ENCODE results near the gene IQGAP3.

Gene IQGAP3

GRCh38 chr1:156578055-156578454, 5.7 kb upstream of the IQGAP3 start:
- H2AK5ac ChIP-seq (ENCODE audit: low read length, severe bottlenecking), result no peak overlapping the region
- no peaks in the 10 kb centered on the region for H3K79me1 ChIP-seq (replicated peaks; ENCODE audit: low read length, poor library complexity, severe bottlenecking)
- no peak overlapping the region for H3K14ac ChIP-seq (ENCODE audit: low read length in 2 of 2)
- WGBS, result 71% methylated on average over 1 of the region's 7 CpGs
- H3K4ac ChIP-seq (ENCODE audit: low read depth in 1 of 2, low read length in 2 of 2), result no peak overlapping the region
- no peaks in the 10 kb centered on the region for H3K4me1 ChIP-seq (ENCODE audit: control insufficient read depth, insufficient read depth, low read depth, low read length)
- no peak overlapping the region for H3K23ac ChIP-seq (ENCODE audit: low read length in 2 of 2)
- H3K9ac ChIP-seq (ENCODE audit: low read length), result no peak overlapping the region
- H3K18ac ChIP-seq (ENCODE audit: low read depth in 1 of 2, low read length in 2 of 2), result no peak overlapping the region
- no peak overlapping the region for H3K4me2 ChIP-seq (ENCODE audit: low read length, poor library complexity, severe bottlenecking)
- DNase-seq, result peak; percentile 24
- H3K27me3 ChIP-seq (ENCODE audit: control insufficient read depth in 1 of 2, insufficient read depth in 1 of 2, low read length in 2 of 2), result peaks cover 18 to 37% of the 10 kb centered on the region in 2 experiments
- no peak overlapping the region for H2BK12ac ChIP-seq (ENCODE audit: low read length in 2 of 2)
- no peak overlapping the region for H2BK5ac ChIP-seq (ENCODE audit: low read depth, low read length, poor library complexity, severe bottlenecking)
- no peaks in the 10 kb centered on the region for H3K36me3 ChIP-seq (ENCODE audit: control insufficient read depth in 1 of 2, insufficient read depth in 2 of 2, low read depth in 1 of 2, low read length in 2 of 2)
- H3K9me3 ChIP-seq (ENCODE audit: control insufficient read depth, low read length), result no peaks in the 10 kb centered on the region
- no peak overlapping the region for H2BK15ac ChIP-seq (ENCODE audit: low read depth, poor library complexity, severe bottlenecking)
- H3K4me3 ChIP-seq (ENCODE audit: insufficient read depth in 1 of 2, low read depth in 1 of 2, low read length in 2 of 2), result no peak overlapping the region
- no peak overlapping the region for H4K8ac ChIP-seq (ENCODE audit: low read length)
- no peak overlapping the region for H3K27ac ChIP-seq (ENCODE audit: low read length, poor library complexity, severe bottlenecking)
- H4K91ac ChIP-seq (ENCODE audit: low read length), result no peak overlapping the region
- H2AFZ ChIP-seq (ENCODE audit: low read depth, low read length), result no peak overlapping the region
- H2BK120ac ChIP-seq (ENCODE audit: low read depth, low read length), result no peak overlapping the region

- no peak overlapping the region for H3K14ac ChIP-seq (ENCODE audit: low read length in 2 of 2)
- no peak overlapping the region for H2AK5ac ChIP-seq (ENCODE audit: low read length, severe bottlenecking)
- WGBS, result 86% methylated on average over 2 of the region's 3 CpGs
- H3K4me2 ChIP-seq (ENCODE audit: low read length, poor library complexity, severe bottlenecking), result no peak overlapping the region
- H2BK12ac ChIP-seq (ENCODE audit: low read length in 2 of 2), result no peak overlapping the region
- no peak overlapping the region for H3K18ac ChIP-seq (ENCODE audit: low read depth in 1 of 2, low read length in 2 of 2)
- no peak overlapping the region for H3K27ac ChIP-seq (ENCODE audit: low read length, poor library complexity, severe bottlenecking)
- H3K27me3 ChIP-seq (ENCODE audit: control insufficient read depth in 1 of 2, insufficient read depth in 1 of 2, low read length in 2 of 2), result peaks cover 18 to 37% of the 10 kb centered on the region in 2 experiments
- H4K91ac ChIP-seq (ENCODE audit: low read length), result no peak overlapping the region
- H2BK120ac ChIP-seq (ENCODE audit: low read depth, low read length), result no peak overlapping the region
- no peaks in the 10 kb centered on the region for H3K9me3 ChIP-seq (ENCODE audit: control insufficient read depth, low read length)
- H4K8ac ChIP-seq (ENCODE audit: low read length), result no peak overlapping the region
- H3K4me1 ChIP-seq (ENCODE audit: control insufficient read depth, insufficient read depth, low read depth, low read length), result peaks cover under 1% of the 10 kb centered on the region
- no peak overlapping the region for H2BK5ac ChIP-seq (ENCODE audit: low read depth, low read length, poor library complexity, severe bottlenecking)
- no peak overlapping the region for H2BK15ac ChIP-seq (ENCODE audit: low read depth, poor library complexity, severe bottlenecking)
- H3K9ac ChIP-seq (ENCODE audit: low read length), result no peak overlapping the region
- H3K4ac ChIP-seq (ENCODE audit: low read depth in 1 of 2, low read length in 2 of 2), result no peak overlapping the region
- no peak overlapping the region for H3K4me3 ChIP-seq (ENCODE audit: insufficient read depth in 1 of 2, low read depth in 1 of 2, low read length in 2 of 2)
- H3K23ac ChIP-seq (ENCODE audit: low read length in 2 of 2), result no peak overlapping the region
- no peak overlapping the region for H2AFZ ChIP-seq (ENCODE audit: low read depth, low read length)
- H3K36me3 ChIP-seq (ENCODE audit: control insufficient read depth in 1 of 2, insufficient read depth in 2 of 2, low read depth in 1 of 2, low read length in 2 of 2), result no peaks in the 10 kb centered on the region
- DNase-seq, result no peak
- no peaks in the 10 kb centered on the region for H3K79me1 ChIP-seq (replicated peaks; ENCODE audit: low read length, poor library complexity, severe bottlenecking)
Observed at GRCh38 chr1:156577550-156577949, 5.2 kb upstream of the IQGAP3 start.

- Histone ChIP-seq H3K4me1 (ENCODE audit: control insufficient read depth, insufficient read depth, low read depth, low read length) (peaks cover 8% of the 10 kb centered on the region), H3K36me3 (ENCODE audit: control insufficient read depth in 1 of 2, insufficient read depth in 2 of 2, low read depth in 1 of 2, low read length in 2 of 2) (no peaks in the 10 kb centered on the region), H2BK12ac (ENCODE audit: low read length in 2 of 2) (no peak overlapping the region), H3K4ac (ENCODE audit: low read depth in 1 of 2, low read length in 2 of 2) (no peak overlapping the region), H3K23ac (ENCODE audit: low read length in 2 of 2) (no peak overlapping the region), H3K27ac (ENCODE audit: low read length, poor library complexity, severe bottlenecking) (no peak overlapping the region), H3K9me3 (ENCODE audit: control insufficient read depth, low read length) (no peaks in the 10 kb centered on the region), H4K91ac (ENCODE audit: low read length) (no peak overlapping the region), H3K14ac (ENCODE audit: low read length in 2 of 2) (no peak overlapping the region), H2AK5ac (ENCODE audit: low read length, severe bottlenecking) (no peak overlapping the region), H3K4me2 (ENCODE audit: low read length, poor library complexity, severe bottlenecking) (no peak overlapping the region), H2BK120ac (ENCODE audit: low read depth, low read length) (no peak overlapping the region), H2BK5ac (ENCODE audit: low read depth, low read length, poor library complexity, severe bottlenecking) (no peak overlapping the region), H3K9ac (ENCODE audit: low read length) (no peak overlapping the region), H3K27me3 (ENCODE audit: control insufficient read depth in 1 of 2, insufficient read depth in 1 of 2, low read length in 2 of 2) (peaks cover 18 to 25% of the 10 kb centered on the region in 2 experiments), H2AFZ (ENCODE audit: low read depth, low read length) (no peak overlapping the region), H2BK15ac (ENCODE audit: low read depth, poor library complexity, severe bottlenecking) (no peak overlapping the region), H3K79me1 (replicated peaks; ENCODE audit: low read length, poor library complexity, severe bottlenecking) (peaks cover 16% of the 10 kb centered on the region), H4K8ac (ENCODE audit: low read length) (no peak overlapping the region), H3K4me3 (ENCODE audit: insufficient read depth in 1 of 2, low read depth in 1 of 2, low read length in 2 of 2) (no peak overlapping the region), H3K18ac (ENCODE audit: low read depth in 1 of 2, low read length in 2 of 2) (no peak overlapping the region)
- no peak for DNase-seq
- WGBS, result 88% methylated on average over 2 of the region's 2 CpGs
Observed at GRCh38 chr1:156574039-156574633, 1.8 kb upstream of the IQGAP3 start.

- 38% methylated on average over 10 of the region's 10 CpGs for WGBS
- H3K4me2 ChIP-seq (ENCODE audit: low read length, poor library complexity, severe bottlenecking), result peak overlapping the region; percentile 99
- H2BK120ac ChIP-seq (ENCODE audit: low read depth, low read length), result no peak overlapping the region
Observed at GRCh38 chr1:156572663-156573018, 276 bp upstream of the IQGAP3 start.

More at GRCh38 chr1:156572663-156573018, 276 bp upstream of the IQGAP3 start:
- Histone ChIP-seq H3K27ac (ENCODE audit: low read length, poor library complexity, severe bottlenecking) (no peak overlapping the region), H2AK5ac (ENCODE audit: low read length, severe bottlenecking) (no peak overlapping the region), H2BK15ac (ENCODE audit: low read depth, poor library complexity, severe bottlenecking) (no peak overlapping the region), H3K4ac (ENCODE audit: low read depth in 1 of 2, low read length in 2 of 2) (no peak overlapping the region), H2BK12ac (ENCODE audit: low read length in 2 of 2) (no peak overlapping the region), H3K4me1 (ENCODE audit: control insufficient read depth, insufficient read depth, low read depth, low read length) (peaks cover 8% of the 10 kb centered on the region), H2BK5ac (ENCODE audit: low read depth, low read length, poor library complexity, severe bottlenecking) (no peak overlapping the region), H3K79me1 (replicated peaks; ENCODE audit: low read length, poor library complexity, severe bottlenecking) (peaks cover 17% of the 10 kb centered on the region), H3K4me3 (ENCODE audit: insufficient read depth in 1 of 2, low read depth in 1 of 2, low read length in 2 of 2) (peak overlapping the region in 1 of 2 experiments; percentile 87), H4K8ac (ENCODE audit: low read length) (no peak overlapping the region), H4K91ac (ENCODE audit: low read length) (no peak overlapping the region), H3K18ac (ENCODE audit: low read depth in 1 of 2, low read length in 2 of 2) (no peak overlapping the region), H3K36me3 (ENCODE audit: control insufficient read depth in 1 of 2, insufficient read depth in 2 of 2, low read depth in 1 of 2, low read length in 2 of 2) (peaks cover 0 to under 1% of the 10 kb centered on the region in 2 experiments), H3K27me3 (ENCODE audit: control insufficient read depth in 1 of 2, insufficient read depth in 1 of 2, low read length in 2 of 2) (peaks cover 18 to 25% of the 10 kb centered on the region in 2 experiments), H3K9me3 (ENCODE audit: control insufficient read depth, low read length) (no peaks in the 10 kb centered on the region), H3K9ac (ENCODE audit: low read length) (peak overlapping the region; percentile 89), H2AFZ (ENCODE audit: low read depth, low read length) (peak overlapping the region; percentile 29), H3K23ac (ENCODE audit: low read length in 2 of 2) (no peak overlapping the region), H3K14ac (ENCODE audit: low read length in 2 of 2) (no peak overlapping the region)
- no peak for DNase-seq

Data from mesenchymal stem cell (in vitro differentiated cells and primary cell).